Lower lobe of right lung (tissue), 2 donors: Measurements from ENCODE around the gene PLEKHA6. TPM values are rescaled to one million over a fixed set of nuclear protein-coding genes. Genes with fewer than 3 reads are reported as not detected.
"Not testable (repeated sequence)": the region's sequence is repeated elsewhere in the genome, so short reads cannot be mapped to it uniquely, and the experiment has no call there.

Experiments
- ATAC-seq, 2 donors: fragments of 200-7000 bp; cut with Tn5 transposase; one replicate each; pipeline ENCODE4 v1.9.1; 2020 to 2022; ENCODE audit warnings: mild to moderate bottlenecking in 2 of 2, moderate library complexity in 2 of 2
- DNase-seq: peaks from one replicate; pipeline ENCODE4 v3.0.0-alpha.2; 2020
- H3K27ac ChIP-seq: fragments of 200-600 bp; one replicate; pipeline ENCODE4 v1.8.0; 2022
- H3K27me3 ChIP-seq: fragments of 200-600 bp; one replicate; pipeline ENCODE4 v1.8.0; 2022; ENCODE audit warnings: low read depth
- H3K36me3 ChIP-seq: fragments of 200-600 bp; one replicate; pipeline ENCODE4 v1.8.0; 2022; ENCODE audit warnings: mild to moderate bottlenecking
- H3K4me1 ChIP-seq: fragments of 200-600 bp; one replicate; pipeline ENCODE4 v1.8.0; 2022
- H3K4me3 ChIP-seq: fragments of 200-600 bp; one replicate; pipeline ENCODE4 v1.8.0; 2022; ENCODE audit warnings: mild to moderate bottlenecking
- H3K9me3 ChIP-seq: fragments of 200-600 bp; one replicate; pipeline ENCODE4 v1.8.0; 2022
- CTCF ChIP-seq: fragments of 200-600 bp; IDR thresholded peaks from one replicate; pipeline ENCODE4 v1.8.0; 2022; ENCODE audit warnings: antibody characterized with exemption, mild to moderate bottlenecking
- intact Hi-C: fragments of 100-400 bp; cut with DNase I; formaldehyde crosslinking; loops from one replicate; pipeline ENCODE4 v1.11.0; 2022
- total RNA-seq: library from RNA; stranded (reverse); fragmentation: NEBNext Ultra II Directional; extraction: Animal tissue kit (Norgen Biotek cat#: 25700); gene quantifications from one replicate; pipeline ENCODE4 v1.2.1, GENCODE V29; 2021
- donor health status: DM: no; HTN: yes; CAD: no; lungs with severe emphysema.

The PLEKHA6 gene
- total RNA-seq, 1 donor from 2014 or later, result 7.6 TPM

GRCh38 chr1:204331847-204332487 lies 27.8 kb downstream of the PLEKHA6 start:
- no peak for TF ChIP-seq CTCF
- intact Hi-C loops, result no loop called here
- Histone ChIP-seq H3K9me3 (no peaks in the 10 kb centered on the region), H3K36me3 (no peaks in the 10 kb centered on the region), H3K4me1 (no peaks in the 10 kb centered on the region), H3K4me3 (no peak overlapping the region), H3K27me3 (peaks cover 5% of the 10 kb centered on the region), H3K27ac (no peak overlapping the region)
- no peak for DNase-seq
- peak in 1 of 2 donors; percentile 60 for ATAC-seq

- Histone ChIP-seq H3K27ac (no peak overlapping the region), H3K9me3 (no peaks in the 10 kb centered on the region), H3K4me3 (no peak overlapping the region), H3K27me3 (peaks cover 5% of the 10 kb centered on the region), H3K36me3 (no peaks in the 10 kb centered on the region), H3K4me1 (no peaks in the 10 kb centered on the region)
- DNase-seq (peak; percentile 64), ATAC-seq (peak; percentile 70 to 82)
- intact Hi-C loops, result no loop called here
- TF ChIP-seq CTCF, result no peak
These were observed 28.5 kb downstream of the PLEKHA6 start for GRCh38 chr1:204331275-204331674.

- H3K4me1 ChIP-seq, H3K27ac ChIP-seq, DNase-seq, intact Hi-C loops, ATAC-seq, H3K36me3 ChIP-seq, H3K4me3 ChIP-seq, H3K27me3 ChIP-seq, H3K9me3 ChIP-seq: not testable (repeated sequence)
These were observed 31.9 kb downstream of the PLEKHA6 start for GRCh38 chr1:204327870-204328269.

- ATAC-seq, result no peak
- Histone ChIP-seq H3K9me3 (no peaks in the 10 kb centered on the region), H3K4me1 (no peaks in the 10 kb centered on the region), H3K27ac (no peak overlapping the region), H3K4me3 (no peak overlapping the region), H3K36me3 (no peaks in the 10 kb centered on the region), H3K27me3 (no peaks in the 10 kb centered on the region)
- DNase-seq, result no peak
- intact Hi-C loops, result no loop called here
- no peak for TF ChIP-seq CTCF
These were observed 32.4 kb downstream of the PLEKHA6 start for GRCh38 chr1:204327359-204327758.

GRCh38 chr1:204326771-204327300 lies 32.9 kb downstream of the PLEKHA6 start:
- TF ChIP-seq CTCF, result no peak
- Histone ChIP-seq H3K27ac (no peak overlapping the region), H3K4me1 (no peaks in the 10 kb centered on the region), H3K27me3 (no peaks in the 10 kb centered on the region), H3K36me3 (no peaks in the 10 kb centered on the region), H3K9me3 (no peaks in the 10 kb centered on the region), H3K4me3 (no peak overlapping the region)
- intact Hi-C loops, result no loop called here
- ATAC-seq (no peak), DNase-seq (no peak)

GRCh38 chr1:204325944-204326343 lies 33.8 kb downstream of the PLEKHA6 start:
- Histone ChIP-seq H3K4me1 (no peaks in the 10 kb centered on the region), H3K9me3 (no peaks in the 10 kb centered on the region), H3K27ac (no peak overlapping the region), H3K4me3 (no peak overlapping the region), H3K27me3 (no peaks in the 10 kb centered on the region), H3K36me3 (no peaks in the 10 kb centered on the region)
- no peak for DNase-seq
- no peak for ATAC-seq
- TF ChIP-seq CTCF, result no peak
- intact Hi-C loops, result no loop called here
